HG02610 (cell line): Measurements from ENCODE around the gene RPS24.
A peak's percentile ranks its signal among the peaks of the same experiment; 100 is the strongest.

Experiments used
- ATAC-seq: cut with Tn5 transposase; IDR thresholded peaks from one replicate; pipeline ENCODE4 v1.9.1; 2021; ENCODE audit warnings: mild to moderate bottlenecking, moderate library complexity; ENCODE audit not compliant: unreplicated experiment

Gene RPS24

DNA sequence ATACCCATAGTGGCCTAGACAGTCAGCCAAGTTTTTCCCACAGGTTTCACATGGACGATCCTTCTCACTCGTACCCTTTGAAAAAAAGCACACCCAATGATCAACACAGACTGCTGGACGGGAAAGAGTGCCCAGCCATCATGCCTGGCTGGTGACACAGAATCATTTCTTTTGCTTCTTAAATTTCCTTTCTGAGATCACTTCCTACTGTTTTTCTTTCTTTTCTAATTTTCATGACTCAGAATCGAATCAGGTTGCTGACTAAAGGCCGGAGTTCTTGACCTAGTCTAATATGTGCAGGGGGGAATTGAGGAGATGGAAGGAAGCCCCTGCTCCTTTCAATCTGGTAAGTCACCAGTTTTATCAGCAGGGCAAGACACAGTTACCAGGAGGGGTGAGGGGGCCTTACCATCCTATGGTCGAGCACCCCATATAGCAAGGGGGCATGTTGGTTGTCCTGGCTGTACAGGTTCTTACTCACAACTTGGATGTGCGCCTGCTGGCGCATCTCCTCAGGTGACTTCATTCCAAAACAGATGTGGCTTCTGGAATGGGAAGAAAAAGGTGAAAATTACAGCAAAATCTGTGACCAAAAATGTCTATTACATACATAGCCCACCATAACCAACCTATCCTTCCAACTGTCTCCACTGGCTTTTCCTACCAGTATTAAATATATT lies 7.8 kb upstream of the RPS24 start:
- no peak for ATAC-seq

DNA sequence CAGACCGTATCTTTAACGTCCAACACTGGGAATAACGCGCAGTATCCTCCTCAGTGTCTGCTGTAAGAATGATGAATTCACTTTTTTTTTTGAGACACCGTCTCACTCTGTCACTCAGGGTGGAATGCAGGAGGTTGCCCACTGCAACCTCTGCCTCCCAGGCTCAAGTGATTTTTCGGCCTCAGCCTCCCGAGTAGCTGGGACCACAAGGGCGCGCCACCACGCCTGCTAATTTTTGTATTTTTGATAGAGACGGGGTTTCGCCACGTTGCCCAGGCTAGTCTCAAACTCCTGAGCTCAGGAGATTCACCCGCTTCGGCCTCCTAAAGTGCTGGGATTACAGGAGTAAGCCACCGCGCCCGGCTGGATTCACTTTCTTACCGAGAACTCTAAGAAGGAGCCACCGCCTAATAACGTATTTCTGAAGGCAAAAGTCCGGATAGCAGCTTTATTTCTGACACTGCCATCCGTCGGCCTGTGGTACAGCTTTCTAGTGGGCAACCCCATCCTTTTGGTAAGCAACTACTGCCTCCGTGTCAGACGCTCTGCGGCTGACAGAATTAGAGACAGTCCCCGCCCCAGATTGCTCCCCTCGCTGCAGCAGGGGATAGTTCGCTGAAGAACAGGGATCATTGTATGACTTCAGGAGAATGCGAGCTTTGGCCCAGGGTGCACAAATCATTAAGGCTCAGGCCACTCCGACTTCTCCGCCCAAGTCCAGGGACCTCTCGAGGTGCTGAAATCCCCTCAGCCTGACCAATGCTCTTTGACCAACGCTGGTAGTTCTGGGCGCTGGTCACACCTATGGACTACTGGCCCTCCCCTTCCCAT lies 5.0 kb upstream of the RPS24 start:
- no peak for ATAC-seq

DNA sequence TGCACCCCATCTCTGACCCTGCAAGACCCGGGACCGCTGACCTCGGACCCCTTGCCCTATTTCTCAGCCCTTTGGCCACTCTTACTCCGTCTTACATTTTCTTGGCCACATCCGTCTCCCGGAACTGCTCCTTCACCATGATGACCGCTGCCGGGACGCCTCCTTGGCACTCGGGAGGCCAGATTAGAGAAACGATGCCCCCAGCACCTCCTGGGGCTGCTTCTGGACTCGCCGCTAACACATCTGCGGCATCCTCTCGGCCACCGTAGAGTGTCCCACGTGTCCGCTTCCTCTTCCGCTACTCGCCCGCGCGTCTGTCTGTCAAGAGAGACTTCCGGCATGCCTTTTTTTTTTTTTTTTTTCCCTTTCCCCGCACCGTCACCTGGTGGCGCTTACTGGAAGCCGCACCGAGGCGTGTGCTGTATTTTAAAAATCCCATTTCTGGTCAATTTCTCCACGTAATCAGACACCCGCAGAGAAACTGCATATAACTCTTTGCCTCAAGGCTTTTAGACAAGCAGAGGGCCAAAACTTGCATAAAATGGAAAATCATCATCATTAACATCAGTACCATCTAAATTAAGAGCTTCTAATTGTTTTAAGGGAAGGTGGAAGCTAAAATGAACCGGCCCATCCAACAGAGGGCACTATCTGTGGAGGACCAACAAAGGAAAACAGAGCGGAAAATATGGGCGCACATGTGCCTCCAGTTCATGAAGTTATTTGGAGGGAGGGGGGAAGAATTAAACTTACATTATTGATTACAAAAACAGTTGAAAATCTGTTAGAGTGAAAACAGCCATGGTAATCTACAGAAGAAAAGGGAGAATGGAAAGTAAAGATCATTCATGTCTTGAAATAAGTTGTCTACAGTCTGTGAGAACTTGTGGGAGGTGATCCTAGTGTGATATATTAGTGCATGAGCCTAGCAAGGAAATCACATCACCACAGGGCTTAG lies 4.1 kb upstream of the RPS24 start, which contains the start of gene POLR3A:
POLR3A (minus strand) TSS at position 247 of the 958 bp plus-strand sequence; CDS start at position 139, 108 bp downstream.
- ATAC-seq: peak; percentile 53

DNA sequence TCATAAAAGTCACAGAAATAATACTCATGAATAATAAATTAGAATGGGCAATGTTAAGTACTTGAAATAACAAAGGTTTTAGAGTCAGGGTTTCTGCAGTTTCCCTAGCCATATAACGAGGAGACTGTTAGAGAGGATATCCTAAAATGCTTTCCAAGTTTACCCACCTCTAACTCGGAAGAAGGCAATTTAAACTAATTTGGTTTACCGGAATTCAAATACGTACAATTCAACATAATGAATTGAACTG lies 351 bp upstream of the RPS24 start:
- no peak for ATAC-seq

DNA sequence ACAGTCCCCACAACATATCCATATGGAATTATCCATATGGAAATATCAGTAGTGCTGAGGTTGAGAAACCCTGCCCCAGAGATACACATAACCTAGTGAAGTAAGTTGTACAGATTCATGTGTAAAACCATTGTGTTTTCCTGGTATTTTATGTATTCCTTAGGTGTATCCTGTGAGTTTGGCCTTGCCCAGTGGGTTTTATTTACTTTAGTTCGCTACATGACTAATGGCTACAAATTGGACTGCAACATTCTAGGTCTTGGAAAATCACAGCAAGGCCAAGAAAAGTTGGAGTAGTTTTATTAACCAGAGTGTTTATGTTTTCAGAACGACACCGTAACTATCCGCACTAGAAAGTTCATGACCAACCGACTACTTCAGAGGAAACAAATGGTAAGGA lies 1.4 kb downstream of the RPS24 start:
- ATAC-seq: no peak

DNA sequence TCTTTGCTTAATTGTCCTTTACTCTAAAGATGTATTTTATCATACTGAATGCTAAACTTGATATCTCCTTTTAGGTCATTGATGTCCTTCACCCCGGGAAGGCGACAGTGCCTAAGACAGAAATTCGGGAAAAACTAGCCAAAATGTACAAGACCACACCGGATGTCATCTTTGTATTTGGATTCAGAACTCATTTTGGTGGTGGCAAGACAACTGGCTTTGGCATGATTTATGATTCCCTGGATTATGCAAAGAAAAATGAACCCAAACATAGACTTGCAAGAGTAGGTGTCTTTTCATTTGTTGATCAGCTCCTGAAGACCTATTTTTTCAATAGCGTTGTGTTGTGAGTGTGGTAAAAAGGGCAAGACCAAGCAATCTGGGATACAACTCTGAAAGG lies 1.8 kb downstream of the RPS24 start:
- no peak for ATAC-seq

DNA sequence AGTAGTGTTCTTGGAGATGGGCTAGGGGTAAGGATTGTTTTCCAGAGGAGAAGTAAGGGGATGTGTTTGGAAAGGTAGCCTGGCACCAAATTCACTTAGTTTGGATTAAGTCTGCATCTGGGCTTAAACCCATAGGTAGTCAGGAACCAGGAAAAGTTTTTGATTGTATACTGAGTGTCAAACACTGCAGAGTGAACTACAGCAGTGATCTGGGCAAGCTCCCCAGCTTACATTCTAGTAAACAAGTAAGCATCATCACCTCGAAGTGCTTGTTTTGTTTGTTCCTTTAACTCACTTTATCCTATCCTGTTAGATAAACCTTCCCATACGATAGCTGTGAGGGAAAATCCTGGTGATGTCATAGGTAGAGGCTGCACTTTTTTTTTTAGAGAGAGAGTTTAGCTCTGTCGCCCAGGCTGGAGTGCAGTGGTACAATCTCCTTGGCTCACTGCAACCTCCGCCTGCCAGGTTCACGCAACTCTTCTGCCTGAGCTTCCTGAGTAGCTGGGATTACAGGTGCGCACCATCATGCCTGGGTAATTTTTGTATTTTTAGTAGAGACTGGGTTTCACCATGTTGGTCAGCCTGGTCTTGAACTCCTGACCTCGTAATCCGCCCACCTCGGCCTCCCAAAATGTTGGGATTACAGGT lies 2.4 kb downstream of the RPS24 start:
- ATAC-seq: no peak

DNA sequence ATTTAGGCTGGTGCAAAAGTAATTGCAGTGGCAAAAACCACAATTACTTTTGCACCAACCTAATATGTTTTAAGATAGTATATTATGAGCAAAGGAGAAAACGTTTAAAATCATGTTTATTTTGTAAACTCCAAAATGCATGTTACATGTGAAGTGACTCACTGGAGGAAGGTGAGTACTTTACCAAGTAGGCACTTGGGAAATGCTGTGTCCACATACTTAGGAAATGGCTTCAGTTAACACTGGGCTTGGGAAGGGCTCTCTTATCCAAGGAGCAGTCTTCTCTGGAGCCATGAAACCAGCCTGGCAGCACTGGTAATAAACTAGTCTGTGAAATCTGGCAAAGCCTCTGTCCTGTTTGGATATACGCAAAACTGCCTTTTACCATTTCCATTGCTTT lies 4.4 kb downstream of the RPS24 start:
- ATAC-seq: no peak

DNA sequence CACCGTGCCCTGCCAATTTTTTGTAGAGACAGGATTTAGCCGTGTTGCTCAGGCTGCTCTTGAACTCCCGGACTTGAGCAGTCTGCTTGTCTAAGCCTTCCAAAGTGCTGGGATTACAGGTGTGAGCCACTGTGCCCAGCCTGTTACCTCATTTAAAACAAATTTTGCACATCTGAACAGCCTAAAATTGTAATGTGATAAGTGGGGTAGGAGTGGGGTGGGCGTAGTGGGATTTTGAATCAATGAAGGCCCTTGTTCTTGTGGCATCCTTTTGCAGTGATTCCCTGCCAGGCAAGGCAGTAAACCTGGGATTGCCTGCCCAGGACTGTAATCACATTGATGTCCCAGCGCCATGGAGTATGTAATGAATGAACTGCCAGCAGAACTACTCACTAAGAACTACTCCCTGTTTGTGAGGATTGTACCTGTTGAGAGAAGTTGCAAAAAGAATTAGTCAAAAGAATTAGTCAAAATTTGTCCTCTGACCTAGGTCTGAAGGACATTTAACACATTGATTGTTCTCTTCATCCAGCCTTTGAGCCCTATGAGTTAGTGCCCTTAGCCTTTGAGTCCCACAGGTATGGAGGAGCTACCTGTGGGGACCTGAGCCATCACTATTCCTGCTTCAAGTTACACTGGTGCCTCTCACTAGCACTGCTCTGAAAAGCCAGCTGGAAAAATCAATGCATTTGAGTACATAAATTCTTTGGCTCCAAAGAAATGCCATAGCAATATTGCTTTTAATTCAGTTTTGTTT lies 5.3 kb downstream of the RPS24 start:
- no peak for ATAC-seq

DNA sequence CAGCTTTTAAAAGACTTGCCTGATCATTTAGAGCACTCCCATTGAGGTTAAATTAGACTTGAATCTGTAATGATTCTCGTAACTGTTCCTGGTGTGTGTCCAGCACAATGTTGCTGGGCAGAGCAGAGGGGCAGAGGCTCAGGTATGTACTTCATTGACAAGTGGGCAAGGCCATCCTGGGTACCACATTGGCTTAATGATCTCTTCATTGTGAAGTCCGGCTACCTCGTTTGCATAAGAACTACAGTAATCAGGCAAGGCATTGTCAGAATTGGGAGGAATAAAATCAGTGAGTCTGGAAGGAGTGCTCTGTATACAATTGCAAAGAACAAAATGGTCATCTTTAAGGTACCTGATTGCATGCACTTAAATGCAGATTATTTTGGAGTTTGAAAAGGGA lies 6.1 kb downstream of the RPS24 start:
- no peak for ATAC-seq

DNA sequence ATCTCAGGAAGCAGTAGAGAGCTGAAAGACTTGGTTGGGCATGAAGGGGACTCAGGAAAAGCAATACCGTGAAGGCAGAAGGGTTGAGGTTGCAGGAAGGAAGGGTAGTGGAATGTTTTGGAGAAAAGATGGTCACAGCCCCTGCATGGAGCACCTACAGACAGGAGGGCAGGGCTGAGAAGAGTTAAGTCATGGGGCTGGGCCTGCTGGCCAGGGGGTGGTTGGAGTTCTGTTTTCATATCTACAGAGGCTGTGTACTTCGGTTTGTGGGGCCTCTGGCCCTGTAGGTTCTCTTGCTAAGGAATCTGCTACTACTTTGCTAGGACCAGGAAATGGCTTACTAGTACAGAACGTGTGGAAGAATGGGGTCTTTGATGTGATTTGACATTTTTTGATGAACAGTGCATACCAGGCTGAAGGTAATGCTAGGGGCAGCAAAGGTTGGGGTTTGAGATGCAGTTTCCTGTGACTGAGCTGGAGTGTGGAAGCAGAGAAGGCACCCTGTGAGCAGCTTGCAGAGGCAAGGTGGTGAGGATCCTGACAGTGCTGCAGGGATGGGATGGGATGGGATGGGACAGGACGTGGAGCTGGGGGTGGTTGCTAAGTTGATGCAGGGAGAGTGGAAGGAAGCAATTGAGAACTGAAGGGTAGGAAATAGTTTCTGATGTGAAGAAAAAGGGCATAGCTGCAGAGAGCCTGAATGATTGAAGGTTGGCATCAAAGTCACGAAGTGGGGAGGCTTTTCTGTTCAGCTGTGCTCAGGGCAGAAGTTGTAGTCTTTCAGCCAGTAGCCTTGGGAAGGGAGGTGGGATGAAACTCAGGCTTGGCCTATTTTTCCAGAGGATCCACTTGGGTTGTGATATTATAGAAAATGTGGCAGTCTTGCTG lies 7.8 kb downstream of the RPS24 start:
- ATAC-seq: no peak

DNA sequence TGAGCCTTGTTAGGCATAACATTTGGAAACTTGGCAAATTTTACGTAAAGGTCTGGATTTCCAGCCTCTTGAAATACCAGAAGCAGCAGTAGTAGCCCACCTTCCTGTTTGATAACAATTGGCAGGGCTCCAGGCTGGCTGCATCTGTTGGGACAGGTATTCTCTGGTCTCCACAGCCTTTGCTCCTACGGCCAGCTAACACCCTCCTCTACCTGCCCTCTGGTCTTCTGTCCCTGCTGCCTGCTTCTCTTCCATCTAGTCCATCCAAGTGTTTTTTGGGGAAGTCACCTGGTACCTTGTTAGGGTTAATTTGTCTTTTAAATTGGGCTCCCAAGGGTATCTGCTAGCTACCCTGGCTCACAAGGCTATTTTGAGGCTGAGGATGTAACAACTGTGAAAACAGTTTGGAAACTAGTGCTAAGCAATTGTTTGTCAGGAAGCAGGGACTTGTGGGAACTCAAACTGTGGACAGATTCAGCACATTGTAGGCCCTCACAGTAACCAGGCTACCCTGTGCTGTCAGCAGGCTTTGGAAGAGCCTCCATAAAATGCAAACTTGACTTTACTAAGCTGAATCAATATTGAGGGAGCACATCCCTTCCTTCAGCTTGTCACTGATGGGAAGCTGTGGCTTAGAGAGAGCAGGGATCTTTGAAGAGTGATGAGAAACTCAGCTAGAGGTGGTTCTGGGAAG lies 8.5 kb downstream of the RPS24 start:
- ATAC-seq: no peak

DNA sequence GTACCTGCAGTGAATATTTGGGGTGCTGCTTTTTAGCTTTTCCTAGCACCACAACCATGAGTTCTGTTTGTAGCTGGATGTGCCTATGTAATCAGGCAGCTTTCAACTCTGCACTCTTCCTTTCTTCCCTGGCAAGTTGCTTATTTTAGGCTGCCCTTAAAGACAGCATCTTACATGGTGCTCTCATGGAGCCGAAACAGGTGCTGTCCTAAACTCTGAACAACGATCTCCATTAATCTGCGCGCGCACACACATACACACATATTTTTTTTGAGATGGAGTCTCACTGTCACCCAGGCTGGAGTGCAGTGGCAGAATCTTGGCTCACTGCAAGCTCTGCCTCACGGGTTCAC lies 9.1 kb downstream of the RPS24 start:
- ATAC-seq: no peak

DNA sequence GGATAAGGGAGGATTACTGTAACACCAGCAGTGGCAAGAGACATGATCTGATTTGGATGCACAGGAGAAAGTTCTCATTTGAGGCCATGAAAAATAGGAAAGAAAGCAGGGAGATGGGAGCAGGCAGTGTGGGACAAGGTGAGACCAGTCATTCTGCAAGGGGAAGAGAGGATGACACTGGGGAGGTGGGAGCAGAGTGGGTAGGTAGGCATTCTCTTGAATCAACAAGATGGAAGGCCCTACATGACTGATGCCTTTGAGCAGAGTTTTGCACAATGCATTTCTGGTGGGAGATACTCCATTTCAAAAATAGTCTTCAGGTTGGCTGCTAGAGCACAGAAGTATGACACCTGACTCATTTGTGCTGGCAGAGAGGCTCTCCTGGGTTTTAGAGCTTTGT lies 10.5 kb downstream of the RPS24 start:
- ATAC-seq: no peak

DNA sequence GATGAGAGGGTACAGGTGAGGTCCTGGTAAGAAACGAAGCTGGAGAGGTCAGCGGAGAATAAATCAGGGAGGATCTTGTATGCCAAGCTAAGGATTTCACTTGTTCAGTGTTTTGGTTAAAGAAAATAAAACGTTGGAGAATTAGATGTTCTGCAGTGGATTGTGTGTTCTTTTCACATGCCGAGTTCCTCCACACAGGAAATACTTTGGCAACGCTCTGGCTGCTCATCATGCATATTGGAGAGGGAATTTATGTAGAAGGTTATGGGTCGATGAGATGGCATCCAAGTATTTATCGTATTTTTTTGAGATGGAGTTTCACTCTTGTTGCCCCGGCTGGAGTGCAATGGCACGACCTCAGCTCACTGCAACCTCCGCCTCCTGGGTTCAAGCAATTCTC lies 11.0 kb downstream of the RPS24 start:
- ATAC-seq: no peak

DNA sequence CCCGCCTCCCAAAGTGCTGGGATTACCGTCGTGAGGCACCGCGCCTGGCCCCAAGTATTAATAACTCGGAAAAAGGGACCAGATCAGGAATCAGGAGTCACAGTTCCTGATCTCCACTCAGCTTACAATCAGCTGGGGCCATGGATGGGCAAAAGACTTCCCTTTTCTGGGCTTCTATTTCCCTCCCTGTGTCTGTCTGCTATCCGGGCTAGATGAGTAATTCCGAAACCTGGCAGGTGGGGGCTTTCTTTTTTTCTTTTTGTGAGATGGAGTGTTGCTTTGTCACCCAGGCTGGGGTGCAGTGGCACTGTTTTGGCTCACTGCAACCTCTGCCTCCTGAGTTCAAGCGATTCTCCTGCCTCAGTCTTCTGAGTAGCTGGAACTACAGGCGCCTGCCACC lies 11.6 kb downstream of the RPS24 start:
- peak; percentile 62 for ATAC-seq

DNA sequence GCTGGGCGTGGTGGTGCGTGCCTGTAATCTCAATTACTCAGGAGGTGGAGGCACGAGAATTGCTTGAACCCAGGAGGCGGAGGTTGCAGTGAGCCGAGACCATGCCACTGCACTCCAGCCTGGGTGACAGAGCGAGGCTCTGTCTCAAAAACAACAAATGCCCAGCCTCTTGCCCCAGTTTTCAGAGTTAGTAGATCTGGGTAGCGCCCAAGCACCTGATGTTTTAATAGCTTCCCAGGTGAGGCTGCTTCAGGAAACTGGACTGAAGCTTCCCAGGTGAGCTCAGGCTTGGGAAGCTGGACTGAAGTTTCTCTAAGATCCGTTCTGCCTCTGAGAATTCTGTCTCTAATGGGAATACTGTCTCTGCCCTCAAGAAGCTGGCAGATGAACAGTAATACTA lies 12.2 kb downstream of the RPS24 start:
- no peak for ATAC-seq

DNA sequence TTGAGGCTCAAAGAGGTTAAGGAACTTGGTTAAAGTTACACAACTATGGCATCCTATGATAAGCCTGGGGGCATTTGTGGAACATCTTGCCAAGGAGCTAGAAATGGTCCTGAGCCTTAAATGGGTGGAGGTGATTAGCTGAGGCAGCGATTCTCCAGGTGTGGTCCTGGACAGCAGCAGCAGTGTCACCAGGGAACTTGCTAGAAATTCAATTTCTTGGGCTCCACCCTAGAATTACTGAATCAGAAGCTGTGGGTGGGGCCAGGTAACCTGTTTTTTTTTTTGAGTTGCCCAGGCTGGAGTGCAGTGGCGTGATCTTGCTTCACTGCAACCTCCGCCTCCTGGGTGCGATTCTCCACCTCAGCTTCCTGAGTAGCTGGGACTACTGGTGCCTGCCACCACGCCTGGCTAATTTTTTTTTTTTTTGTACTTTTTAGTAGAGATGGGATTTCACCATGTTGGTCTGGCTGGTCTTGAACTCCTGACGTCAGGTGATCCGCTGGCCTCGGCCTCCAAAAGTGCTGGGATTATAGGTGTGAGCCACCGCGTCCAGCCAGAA lies 13.1 kb downstream of the RPS24 start:
- no peak for ATAC-seq
